ENCODE results near the gene FAM200C.

DNA sequence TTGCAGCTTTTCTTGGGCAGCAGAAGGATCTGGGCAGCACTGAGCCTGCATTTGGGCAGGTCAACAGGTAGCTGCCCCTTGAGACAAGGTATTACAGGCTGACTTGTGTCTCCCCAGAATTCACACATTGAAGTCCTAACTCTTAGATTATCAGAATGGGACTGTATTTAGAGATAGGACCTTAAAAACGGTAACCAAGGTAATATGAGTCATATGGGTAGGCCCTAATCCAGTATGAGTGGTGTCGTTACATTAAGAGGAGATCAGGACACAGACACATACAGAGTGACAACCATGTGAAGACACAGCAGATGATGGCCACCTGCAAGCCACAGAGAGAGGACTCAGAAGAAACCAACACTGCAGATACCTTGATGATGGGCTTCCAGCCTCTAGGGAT, 32.6 kb downstream of the FAM200C start:
- TF ChIP-seq CTCF (IDR thresholded peaks at IDR 0.05), result no peak
- TF ChIP-seq POLR2A (IDR thresholded peaks at IDR 0.05), result no peak

Data from esophagus squamous epithelium (tissue), 4 donors.